ENCODE data around the gene FBXO46.

The FBXO46 gene

DNA sequence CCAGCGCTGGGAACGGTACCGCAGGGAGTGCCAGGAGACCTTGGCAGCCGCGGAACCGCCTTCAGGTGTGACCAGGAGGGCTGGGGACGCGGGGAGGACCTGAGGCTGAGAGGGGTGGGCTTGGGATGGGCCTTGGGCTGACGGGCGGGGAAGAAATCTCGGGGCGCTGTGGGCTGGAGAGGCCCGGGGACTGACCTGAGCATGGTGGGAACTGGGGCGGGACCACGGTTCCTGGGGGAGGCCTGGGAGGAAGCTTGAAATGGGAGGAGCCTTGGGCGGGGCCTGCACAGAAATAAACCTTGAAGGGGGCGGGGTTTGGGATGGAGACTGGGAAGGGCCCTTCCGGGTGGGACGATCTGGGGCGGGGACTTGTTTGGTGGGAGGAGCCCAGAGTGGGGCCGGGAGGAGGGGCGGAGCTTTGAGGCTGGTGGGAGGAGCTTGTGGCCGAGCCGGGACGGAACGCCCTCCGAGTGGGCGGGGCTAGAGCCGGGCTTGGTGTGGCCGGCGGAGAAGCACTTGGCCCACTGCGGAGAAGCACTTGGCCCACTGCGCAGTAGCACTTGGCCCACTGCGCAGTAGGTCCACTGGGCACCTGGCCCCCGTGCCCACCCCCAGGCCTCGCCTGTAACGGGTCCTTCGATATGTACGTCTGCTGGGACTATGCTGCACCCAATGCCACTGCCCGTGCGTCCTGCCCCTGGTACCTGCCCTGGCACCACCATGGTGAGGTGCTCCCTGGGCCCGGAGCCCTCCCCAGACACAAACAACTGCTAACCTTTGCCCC, 59.8 kb downstream of the FBXO46 start:
- peak; percentile 93 for DNase-seq (ENCODE audit: low spot score)
- ChIA-PET POLR2A (ENCODE audit: low non-redundant PET) (interaction anchor here (0.6 kb wide), 1 partner anchor 232 kb away, joined by 6 read pairs; the partner anchor contains the start of gene MYPOP), CTCF (interaction anchor here (0.7 to 1.5 kb wide), 3 partner anchors 11 to 142 kb away, joined by 3 read pairs; no protein-coding TSS in a partner anchor)
- TF ChIP-seq, protein P1, sequence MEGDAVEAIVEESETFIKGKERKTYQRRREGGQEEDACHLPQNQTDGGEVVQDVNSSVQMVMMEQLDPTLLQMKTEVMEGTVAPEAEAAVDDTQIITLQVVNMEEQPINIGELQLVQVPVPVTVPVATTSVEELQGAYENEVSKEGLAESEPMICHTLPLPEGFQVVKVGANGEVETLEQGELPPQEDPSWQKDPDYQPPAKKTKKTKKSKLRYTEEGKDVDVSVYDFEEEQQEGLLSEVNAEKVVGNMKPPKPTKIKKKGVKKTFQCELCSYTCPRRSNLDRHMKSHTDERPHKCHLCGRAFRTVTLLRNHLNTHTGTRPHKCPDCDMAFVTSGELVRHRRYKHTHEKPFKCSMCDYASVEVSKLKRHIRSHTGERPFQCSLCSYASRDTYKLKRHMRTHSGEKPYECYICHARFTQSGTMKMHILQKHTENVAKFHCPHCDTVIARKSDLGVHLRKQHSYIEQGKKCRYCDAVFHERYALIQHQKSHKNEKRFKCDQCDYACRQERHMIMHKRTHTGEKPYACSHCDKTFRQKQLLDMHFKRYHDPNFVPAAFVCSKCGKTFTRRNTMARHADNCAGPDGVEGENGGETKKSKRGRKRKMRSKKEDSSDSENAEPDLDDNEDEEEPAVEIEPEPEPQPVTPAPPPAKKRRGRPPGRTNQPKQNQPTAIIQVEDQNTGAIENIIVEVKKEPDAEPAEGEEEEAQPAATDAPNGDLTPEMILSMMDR (conservative IDR thresholded peaks at IDR 0.05; ENCODE audit: low read depth), result no peak
- H3K27ac ChIP-seq, result peak overlapping the region; percentile 15

DNA sequence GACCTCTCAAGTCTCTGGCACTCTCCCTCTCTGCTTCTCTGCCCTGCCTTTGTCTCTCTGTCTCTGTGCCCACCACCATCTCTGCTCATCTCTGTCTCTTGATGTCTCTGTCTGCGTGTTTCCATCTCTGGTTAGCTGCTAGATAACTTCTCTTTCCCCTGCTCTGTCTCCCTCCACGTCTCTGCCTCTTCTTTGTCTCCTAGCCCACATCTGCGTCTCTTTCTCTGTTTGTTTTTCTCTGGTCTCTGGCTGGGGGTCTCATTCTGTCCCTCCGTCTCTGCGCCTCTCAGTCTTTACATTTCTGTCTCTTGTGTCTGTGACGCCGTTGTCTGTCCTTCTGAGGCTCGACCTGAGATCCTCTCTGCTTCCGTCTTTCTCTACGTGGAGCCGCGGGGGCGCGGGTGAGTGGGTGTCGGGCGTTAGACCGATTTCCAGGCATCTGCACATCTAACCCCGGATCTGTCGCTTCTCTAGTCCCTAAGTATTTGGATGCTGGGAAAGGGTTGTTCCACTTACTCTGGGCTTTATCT, 62.3 kb downstream of the FBXO46 start:
- ChIA-PET POLR2A (ENCODE audit: low non-redundant PET) (no interaction called here), CTCF (interaction anchor here (0.5 to 0.6 kb wide), 2 partner anchors 12 to 1831 kb away, joined by 3 read pairs; no protein-coding TSS in a partner anchor)
- DNase-seq (ENCODE audit: low spot score), result no peak
- TF ChIP-seq, protein P1 (conservative IDR thresholded peaks at IDR 0.05; ENCODE audit: low read depth), result no peak
- peak overlapping the region; percentile 36 for H3K27ac ChIP-seq

DNA sequence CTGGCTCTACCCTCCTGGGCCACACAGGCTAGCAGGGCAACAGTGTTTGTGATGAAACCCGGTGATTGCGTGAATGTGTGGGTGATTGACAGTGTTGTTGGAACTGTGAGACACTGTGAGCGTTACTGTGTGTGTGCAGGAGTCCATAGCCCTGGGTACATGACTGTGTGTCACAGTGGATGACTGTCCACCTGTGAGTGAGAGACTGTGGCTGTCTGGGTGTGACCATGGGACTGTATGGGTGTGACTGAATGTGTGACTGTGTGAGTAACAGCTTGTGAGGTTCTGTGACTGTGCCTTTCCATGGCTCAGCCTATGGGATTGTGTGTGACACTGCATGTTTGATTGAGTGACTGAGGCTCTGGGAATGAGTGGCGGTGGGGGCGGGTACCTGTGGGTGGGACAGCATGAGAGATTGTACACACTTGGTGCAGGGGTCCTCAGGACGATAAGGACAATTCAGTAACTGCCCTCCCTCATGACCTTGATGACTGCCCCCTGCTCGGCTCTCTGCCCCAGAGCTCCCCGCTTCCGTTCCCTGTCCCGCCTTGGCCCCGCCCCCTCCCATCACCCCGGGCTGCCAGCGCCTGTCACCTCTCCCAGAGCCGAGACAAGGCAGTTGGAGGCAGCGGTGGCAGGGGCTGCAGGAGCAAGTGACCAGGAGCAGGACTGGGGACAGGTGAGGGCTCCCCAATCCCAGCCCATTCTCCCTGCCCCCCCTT, 62.9 kb downstream of the FBXO46 start, which contains the start of gene GIPR:
TSS of gene GIPR (plus strand) at position 602 of the 722 bp plus-strand sequence. CDS start 1,300 bp downstream, outside the sequence.
- CTCF ChIA-PET, result interaction anchor here (0.5 to 0.7 kb wide), 2 partner anchors 182 to 1832 kb away, joined by 3 to 5 read pairs; no protein-coding TSS in a partner anchor
- DNase-seq (ENCODE audit: low spot score), result peak; percentile 26
- TF ChIP-seq, protein P1 (conservative IDR thresholded peaks at IDR 0.05; ENCODE audit: low read depth), result no peak
- POLR2A ChIA-PET (ENCODE audit: low non-redundant PET), result no interaction called here
- H3K27ac ChIP-seq, result peak within 1 kb of the TSS; percentile 36

DNA sequence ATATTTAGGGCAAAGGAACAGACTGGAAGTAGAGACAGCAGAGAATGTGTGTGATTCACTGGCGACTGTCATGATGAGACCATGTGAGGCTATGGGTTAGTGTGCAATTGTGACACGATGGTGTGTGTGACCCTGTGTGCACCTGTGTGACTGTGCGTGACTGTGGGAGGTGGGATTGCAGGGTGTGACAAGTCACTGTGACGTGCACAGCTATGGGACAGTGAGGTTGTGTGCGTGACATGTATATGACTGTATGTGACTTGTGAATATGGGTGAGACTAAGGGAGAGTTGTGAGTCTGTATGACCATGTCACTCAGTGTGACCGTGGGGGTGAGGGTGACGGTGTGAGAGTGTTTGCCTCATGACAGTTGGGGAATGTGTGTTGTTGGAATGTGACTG, 66.1 kb downstream of the FBXO46 start:
- no peak for DNase-seq (ENCODE audit: low spot score)
- ChIA-PET POLR2A (ENCODE audit: low non-redundant PET) (no interaction called here), CTCF (no interaction called here)
- H3K27ac ChIP-seq, result no peak overlapping the region
- TF ChIP-seq, protein P1 (conservative IDR thresholded peaks at IDR 0.05; ENCODE audit: low read depth), result no peak

DNA sequence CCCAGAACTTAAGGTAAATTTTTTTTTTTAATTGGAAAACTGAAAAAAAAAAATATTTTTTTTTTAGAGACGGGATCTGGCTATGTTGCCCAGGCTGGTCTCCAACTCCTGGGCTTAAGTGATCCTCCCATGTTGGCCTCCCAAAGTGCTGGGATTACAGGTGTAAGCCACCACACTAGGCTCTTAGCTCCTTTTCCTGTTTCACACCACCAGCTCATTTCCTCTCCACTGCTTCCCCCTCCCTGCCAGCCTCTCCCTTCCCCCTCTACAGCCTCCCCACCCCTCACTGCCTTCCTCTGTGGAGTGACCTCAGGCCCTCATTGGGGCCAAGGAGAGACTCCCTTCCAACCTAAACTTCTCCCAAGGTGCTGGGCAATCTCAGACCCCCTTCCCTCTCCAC, 66.9 kb downstream of the FBXO46 start:
- no peak overlapping the region for H3K27ac ChIP-seq
- ChIA-PET POLR2A (ENCODE audit: low non-redundant PET) (no interaction called here), CTCF (interaction anchor here (0.6 kb wide), 1 partner anchor 140 kb away, joined by 3 read pairs; no protein-coding TSS in a partner anchor)
- TF ChIP-seq, protein P1 (conservative IDR thresholded peaks at IDR 0.05; ENCODE audit: low read depth), result no peak
- no peak for DNase-seq (ENCODE audit: low spot score)

DNA sequence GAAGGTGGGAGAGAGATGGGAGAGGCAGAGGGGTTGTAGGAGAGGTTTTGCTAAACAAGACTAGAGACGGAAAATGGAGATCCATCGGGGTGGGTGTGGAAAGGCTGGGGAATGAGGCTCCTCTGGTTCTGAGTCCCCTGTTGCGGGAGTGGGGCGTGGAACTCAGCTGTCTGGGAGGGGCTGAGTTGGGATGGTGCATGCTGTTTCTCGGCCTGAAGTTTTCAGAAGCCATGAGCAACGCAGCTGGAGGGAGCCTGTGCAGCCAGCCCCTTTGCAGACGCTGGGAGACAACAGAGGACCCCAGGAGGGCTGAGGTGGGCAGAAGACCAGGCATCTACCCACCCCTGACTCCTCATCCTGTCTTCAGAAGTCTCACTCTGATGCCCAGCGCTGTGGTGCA, 70.1 kb downstream of the FBXO46 start:
- no peak overlapping the region for H3K27ac ChIP-seq
- POLR2A ChIA-PET (ENCODE audit: low non-redundant PET), result no interaction called here
- CTCF ChIA-PET, result no interaction called here
- TF ChIP-seq, protein P1 (conservative IDR thresholded peaks at IDR 0.05; ENCODE audit: low read depth), result no peak
- no peak for DNase-seq (ENCODE audit: low spot score)
